ENCODE data around the gene AGPAT3.
"Not testable (repeated sequence)": the region's sequence is repeated elsewhere in the genome, so short reads cannot be mapped to it uniquely, and the experiment has no call there.

Gene AGPAT3

DNA sequence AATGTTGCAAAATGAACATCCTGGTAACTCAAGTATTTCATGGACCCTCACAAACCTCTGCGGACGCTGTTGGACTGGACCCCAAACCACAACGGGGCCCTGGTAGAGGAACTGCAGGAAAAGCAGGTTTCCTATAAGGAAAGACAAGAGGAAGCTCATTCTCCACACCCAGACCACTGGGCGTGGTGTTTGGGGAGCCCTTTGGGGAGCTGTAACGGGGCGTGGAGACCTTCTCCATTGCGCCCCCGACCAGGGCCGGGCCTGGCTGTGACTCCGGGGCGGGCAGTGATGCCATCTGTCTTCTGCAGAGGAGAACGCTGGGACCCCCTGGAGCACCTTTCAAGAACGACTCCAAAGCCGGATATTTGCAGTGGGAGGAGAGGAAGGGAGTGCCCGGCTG, 30.0 kb upstream of the AGPAT3 start:
- no peak for DNase-seq

DNA sequence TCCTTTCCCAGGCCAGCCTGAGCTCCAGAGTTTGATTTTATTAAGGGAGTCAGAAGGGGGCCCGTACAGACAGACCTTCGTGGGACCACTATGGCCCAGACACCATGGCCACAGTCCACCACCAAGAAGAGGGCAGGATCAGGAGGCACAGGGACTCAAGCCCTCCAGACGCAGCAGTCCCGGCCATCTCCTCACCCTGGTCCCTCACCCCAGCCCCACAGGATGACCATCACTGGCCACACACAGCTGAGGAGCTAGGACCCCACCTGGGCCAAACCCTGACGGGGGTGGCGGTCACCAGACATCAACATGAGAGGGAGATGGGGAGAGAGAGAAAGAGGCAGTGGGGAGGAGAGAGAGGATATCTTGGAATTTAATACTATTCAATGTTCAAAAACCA, 29.2 kb upstream of the AGPAT3 start:
- no peak for DNase-seq

DNA sequence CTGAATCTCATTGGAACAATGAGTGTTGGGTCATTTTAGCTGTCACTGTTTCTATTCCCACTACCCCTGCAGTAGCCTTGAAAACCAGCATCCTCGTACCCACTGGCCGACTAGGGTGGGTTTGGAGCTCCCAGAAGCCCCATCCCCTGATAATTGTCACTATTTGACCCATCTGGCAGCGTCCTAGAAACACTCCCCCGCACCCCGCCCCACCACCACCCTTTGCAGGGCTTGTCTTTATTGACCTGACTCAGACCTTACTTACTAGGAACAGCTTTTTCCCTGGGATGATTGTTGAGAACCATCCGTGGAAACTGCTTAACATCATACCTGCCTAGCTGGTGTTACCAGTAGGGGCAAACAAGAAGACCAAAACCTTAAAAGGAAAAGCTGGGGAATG, 28.4 kb upstream of the AGPAT3 start:
- DNase-seq, result no peak

DNA sequence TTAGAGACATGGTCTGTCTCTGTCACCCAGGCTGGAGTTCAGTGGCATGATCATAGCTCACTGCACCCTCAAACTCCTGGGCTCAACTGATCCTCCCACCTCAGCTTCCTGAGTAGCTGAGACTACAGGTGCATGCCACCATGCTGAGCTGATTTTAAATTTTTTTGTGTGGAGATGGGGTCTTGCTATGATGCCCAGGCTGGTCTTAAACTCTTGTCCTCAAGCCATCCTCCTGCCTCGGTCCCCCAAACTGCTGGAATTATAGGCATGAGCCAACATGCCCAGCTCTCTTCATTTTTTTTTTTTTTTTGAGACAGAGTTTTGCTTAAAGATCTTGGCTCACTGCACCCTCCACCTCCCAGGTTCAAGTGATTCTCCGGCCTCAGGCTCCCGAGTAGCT, 24.8 kb upstream of the AGPAT3 start:
- no peak for DNase-seq

- DNase-seq, result no peak
Measured at GRCh38 chr21:43842742-43843141, 22.3 kb upstream of the AGPAT3 start.

DNA sequence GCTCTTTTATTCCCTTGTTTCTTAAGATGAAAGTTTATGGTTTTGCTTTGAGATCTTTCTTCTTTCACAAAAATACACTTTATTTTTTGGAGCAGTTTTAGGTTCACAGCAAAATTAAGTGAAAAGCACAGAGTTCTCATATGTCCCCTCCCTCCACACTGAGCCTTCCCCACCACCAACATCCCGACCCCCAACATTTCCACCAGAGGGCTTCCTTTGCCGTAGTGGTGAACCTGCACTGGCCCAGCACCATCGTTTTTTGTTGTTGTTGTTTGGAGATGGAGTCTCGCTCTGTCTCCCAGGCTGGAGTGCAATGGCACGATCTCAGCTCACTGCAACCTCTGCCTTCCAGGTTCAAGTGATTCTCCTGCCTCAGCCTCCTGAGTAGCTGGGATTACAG, 20.1 kb upstream of the AGPAT3 start:
- DNase-seq, result not testable (repeated sequence)

DNA sequence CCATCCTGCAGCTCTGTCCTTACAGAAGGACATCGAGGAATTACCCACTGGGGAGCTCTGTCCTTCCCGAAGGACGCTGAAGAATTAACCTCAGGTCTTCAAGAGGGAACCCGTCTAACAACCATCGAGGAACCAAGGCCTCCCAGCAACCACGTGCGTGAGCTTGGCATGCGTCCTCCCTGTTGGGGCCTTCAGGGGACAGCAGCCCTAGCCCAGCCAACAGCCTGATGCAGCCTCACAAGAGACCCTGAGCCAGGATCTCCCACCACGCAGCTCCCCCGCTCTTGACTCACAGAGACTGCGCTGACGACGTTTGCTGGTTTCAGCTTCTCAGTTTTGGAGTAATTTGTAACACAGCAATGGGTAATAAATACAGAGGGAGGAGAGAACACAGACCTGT, 19.6 kb upstream of the AGPAT3 start:
- no peak for DNase-seq

DNA sequence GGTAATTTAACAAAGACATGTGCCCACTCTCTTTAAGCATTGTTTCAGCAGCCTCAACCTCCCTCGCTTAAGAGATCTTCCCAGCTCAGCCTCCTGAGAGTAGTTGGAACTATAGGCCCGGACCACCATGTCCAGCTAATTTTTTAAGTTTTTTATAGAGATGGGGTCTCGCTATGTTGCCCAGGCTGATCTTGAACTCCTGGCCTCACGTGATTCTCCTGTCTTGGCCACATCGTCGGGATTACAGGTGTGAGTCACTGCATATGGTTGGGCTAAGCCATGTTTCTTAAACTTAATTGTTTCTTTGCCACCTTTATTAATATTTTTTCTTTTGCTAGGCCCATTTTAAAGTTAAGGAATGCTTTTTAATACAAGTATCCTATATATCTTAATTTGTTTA, 18.6 kb upstream of the AGPAT3 start:
- DNase-seq, result no peak

- DNase-seq, result no peak
Measured at GRCh38 chr21:43847301-43847700, 17.7 kb upstream of the AGPAT3 start.

- no peak for DNase-seq
Measured at GRCh38 chr21:43848771-43849170, 16.3 kb upstream of the AGPAT3 start.

DNA sequence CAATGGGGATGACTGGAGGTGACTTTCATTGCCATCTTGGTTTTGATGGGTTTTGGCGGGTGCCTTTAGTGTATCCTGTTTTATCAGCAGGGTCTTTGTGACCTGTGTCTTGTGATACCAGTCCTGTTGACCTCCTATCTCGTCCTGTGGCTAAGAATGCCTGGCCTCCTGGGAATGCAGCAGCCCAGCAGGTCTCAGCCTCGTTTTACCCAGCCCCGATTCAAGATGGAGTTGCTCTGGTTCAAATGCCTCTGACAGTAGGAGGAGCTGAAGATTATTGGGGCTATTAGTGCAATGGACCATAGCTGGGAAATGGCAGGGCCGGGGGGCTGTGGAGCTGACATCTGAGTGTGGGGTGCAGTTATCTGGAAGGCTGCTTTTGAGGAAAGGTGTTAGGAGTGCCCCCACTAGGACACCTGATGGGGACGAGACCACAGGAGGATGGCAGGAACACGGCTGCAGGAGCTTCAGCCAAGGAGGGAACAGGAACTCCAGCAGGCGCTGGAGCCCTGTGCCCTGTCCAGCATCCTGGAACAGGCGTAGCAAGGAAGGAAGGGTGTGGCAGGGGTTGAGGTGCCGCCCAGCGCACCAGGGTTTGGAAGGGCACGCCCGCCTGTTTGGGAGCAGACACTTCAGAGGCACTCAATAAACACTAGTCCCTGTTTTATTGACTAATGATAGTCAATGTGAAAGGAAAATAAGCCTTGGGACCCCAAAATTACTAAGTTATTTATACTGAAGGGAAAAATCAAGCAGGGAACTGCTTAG, 15.3 kb upstream of the AGPAT3 start:
- no peak for DNase-seq

- DNase-seq, result no peak
Measured at GRCh38 chr21:43850728-43851295, 14.2 kb upstream of the AGPAT3 start.

GRCh38 chr21:43851593-43851992, 13.4 kb upstream of the AGPAT3 start:
- no peak for DNase-seq

DNA sequence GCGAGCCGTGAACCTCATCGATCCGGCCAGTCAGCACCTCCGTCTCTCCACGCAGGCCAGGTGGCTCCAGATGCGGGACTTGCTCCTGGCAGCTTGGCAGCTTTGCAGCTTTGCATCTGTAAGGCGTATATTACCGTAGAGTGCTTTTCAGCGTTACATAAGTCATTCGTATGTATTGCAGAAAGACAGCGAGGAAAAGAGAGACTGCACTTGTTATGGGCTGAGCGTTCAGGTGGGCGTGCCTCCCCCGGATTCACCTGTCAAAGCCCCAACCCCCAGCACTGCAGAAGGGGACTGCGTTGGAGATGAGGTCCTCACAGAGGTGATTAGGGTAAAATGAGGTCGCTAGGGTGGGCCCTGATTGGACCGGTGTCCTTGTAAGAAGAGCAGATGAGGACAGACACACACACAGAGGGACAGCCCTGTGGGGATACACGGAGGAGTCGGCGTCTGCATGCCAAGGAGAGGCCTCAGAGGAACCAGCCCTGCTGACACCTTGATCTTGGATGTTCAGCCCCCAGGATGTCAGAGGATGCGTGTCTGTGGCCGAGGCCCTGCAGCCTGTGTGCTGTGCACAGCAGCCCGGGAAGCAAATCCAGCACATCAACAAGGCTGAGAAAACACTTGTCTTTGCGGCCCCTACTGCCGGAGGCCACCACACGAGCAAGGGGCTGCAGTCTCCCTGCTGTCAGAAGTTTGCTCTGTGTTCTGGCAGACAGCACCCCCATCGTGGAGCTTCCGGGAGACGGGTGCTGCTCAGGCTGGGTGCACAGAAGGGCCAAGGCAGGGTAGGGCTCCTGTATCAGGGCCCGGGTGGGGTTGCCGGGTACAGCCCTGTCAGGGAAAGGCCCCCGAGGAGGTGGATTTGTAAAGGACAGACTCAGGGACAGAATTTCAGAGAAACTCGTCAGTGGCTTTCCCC, 10.9 kb upstream of the AGPAT3 start:
- no peak for DNase-seq

DNA sequence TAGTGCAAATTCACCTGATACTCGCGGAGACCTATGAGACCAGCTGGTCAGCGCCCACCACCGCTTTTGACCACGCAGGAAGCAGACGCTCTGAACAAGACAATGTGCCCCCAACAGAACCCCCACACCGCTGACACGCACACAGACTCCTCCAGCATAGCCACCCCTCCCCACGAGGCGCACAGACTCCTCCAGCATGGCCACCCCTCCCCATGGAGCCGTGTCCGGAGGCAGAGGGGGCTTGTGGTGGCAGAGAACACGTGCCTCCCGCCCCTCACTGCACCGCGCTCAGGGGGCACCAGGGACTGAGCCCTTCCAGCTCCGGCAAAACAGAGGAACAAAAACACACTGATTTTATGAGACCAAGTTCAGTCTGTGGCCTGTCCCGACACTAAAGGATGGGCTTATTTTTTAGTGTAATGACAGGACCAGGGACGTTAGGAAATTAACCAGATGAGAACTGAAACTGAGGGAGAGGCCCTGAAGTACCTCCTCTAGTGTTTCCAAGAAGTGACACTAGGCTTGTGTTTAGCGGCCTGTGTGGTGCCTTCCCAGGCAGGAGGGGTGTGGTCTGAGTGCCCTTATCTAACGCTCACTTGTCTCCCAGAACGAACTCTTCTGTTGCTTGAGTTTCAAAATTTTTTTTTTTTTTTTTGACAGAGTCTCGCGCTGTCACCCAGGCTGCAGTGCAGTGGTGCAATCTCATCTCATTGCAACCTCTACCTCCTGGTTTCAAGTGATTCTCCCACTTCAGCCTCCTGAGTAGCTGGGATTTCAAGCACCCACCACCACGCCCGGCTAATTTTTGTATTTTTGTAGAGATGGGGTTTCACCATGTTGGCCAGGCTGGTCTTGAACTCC, 10.0 kb upstream of the AGPAT3 start:
- no peak for DNase-seq

DNA sequence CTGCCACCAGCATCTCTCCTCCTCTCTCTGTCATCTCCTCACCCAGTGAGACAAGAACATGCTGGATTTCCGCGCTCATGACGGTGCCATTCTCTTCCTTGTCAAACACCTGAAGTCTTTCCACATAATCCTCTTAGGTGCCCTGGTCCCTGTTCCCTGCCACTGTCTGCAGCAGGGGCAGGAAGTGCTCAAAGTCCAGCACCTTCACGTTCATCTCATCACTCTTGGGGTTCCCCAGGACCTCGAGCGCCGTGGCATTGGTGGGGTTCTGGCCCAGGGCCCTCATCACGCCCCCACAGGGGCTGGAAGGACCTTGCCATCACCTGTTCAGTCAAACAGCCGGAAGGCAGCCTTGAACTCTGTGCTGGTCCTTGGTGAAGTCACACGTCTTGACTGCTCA, 9.1 kb upstream of the AGPAT3 start:
- DNase-seq, result no peak

- DNase-seq, result no peak
Measured at GRCh38 chr21:43858806-43859648, 6.0 kb upstream of the AGPAT3 start.

- DNase-seq, result no peak
Measured at GRCh38 chr21:43859747-43860214, 5.2 kb upstream of the AGPAT3 start.

DNA sequence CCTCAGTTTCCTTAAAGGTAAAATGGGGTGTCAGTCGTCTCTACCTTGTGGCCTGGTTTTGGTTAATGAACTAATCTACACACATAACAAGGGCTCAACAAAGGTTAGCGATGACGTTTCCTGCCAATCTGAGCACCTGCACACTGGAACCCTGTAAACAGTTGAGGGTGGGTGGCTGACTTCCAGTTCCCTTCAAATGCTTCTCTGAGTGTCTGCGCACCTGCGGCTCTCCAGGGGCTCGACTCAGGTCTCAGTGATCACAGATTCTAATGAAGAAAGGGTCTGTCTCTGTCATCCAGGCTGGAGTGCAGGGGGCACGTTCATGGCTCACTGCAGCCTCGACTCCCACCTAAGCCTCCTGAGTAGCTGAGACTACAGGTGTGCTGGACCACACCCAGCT, 3.3 kb upstream of the AGPAT3 start:
- DNase-seq, result no peak

GRCh38 chr21:43864313-43864961, 586 bp upstream of the AGPAT3 start:
- DNase-seq, result peak; percentile 58

Measured in stimulated activated CD4-positive, alpha-beta T cell treated with anti-CD3 and anti-CD28 coated beads, Interleukin-4, amount 100 ng/mL, for 1 hour (primary cell).